GM23338 (cell line): ENCODE data around the gene TKFC. TPM values are rescaled to one million over a fixed set of nuclear protein-coding genes. Genes with fewer than 3 reads are reported as not detected.

Source experiments
- ATAC-seq: fragments of 200-7000 bp; cut with Tn5 transposase; 3 replicates; pipeline ENCODE4 v1.9.1; 2020
- DNase-seq: peaks from one replicate; pipeline ENCODE4 v3.0.0-alpha.2; 2015; ENCODE audit warnings: low spot score
- H2AFZ ChIP-seq: fragments of 200-600 bp; sonication (generic); 2 replicates; pipeline ENCODE4 v1.8.0; 2016; ENCODE audit warnings: antibody characterized with exemption, mild to moderate bottlenecking, moderate library complexity
- H3F3A ChIP-seq: fragments of 200-600 bp; sonication (generic); replicated peaks from 2 replicates; pipeline ENCODE4 v1.8.0; 2017; ENCODE audit warnings: antibody characterized with exemption, mixed run types, low read depth
- H3K27ac ChIP-seq: fragments of 200-600 bp; sonication (generic); 2 replicates; pipeline ENCODE4 v1.6.1; 2016; ENCODE audit warnings: low read depth
- H3K27me3 ChIP-seq: fragments of 200-600 bp; sonication (generic); 2 replicates; pipeline ENCODE4 v1.8.0; 2016; ENCODE audit warnings: mild to moderate bottlenecking, mixed run types, moderate library complexity; ENCODE audit not compliant: insufficient read depth
- H3K36me3 ChIP-seq: fragments of 200-600 bp; sonication (generic); 2 replicates; pipeline ENCODE4 v1.8.0; 2016; ENCODE audit warnings: mild to moderate bottlenecking; ENCODE audit not compliant: insufficient read depth
- H3K4me1 ChIP-seq: fragments of 200-600 bp; sonication (generic); 2 replicates; pipeline ENCODE4 v1.8.0; 2016; ENCODE audit warnings: mild to moderate bottlenecking, moderate library complexity; ENCODE audit not compliant: insufficient read depth
- H3K4me2 ChIP-seq: fragments of 200-600 bp; sonication (generic); 2 replicates; pipeline ENCODE4 v1.7.1; 2017; ENCODE audit warnings: mixed run types
- H3K4me3 ChIP-seq: fragments of 200-600 bp; sonication (generic); 2 replicates; pipeline ENCODE4 v1.6.1; 2016; ENCODE audit warnings: mixed run types
- H3K79me2 ChIP-seq: fragments of 200-600 bp; sonication (generic); replicated peaks from 2 replicates; pipeline ENCODE4 v1.8.0; 2017; ENCODE audit warnings: mild to moderate bottlenecking; ENCODE audit not compliant: insufficient read depth
- H3K9me2 ChIP-seq: fragments of 200-600 bp; sonication (generic); 2 replicates; pipeline ENCODE4 v1.8.0; 2017; ENCODE audit not compliant: insufficient read depth
- H4K20me1 ChIP-seq: fragments of 200-600 bp; sonication (generic); replicated peaks from 2 replicates; pipeline ENCODE4 v1.8.0; 2017; ENCODE audit warnings: mild to moderate bottlenecking; ENCODE audit not compliant: insufficient read depth
- H3K27ac Mint-ChIP-seq: 2 replicates; pipeline ENCODE4 v1.8.0; 2020; ENCODE audit warnings: inconsistent platforms, mild to moderate bottlenecking, moderate library complexity, mixed read lengths
- H3K27me3 Mint-ChIP-seq: 3 replicates; pipeline ENCODE4 v1.8.0; 2022; ENCODE audit warnings: low read depth, mild to moderate bottlenecking, moderate library complexity, mixed read lengths, inconsistent platforms; ENCODE audit not compliant: insufficient read depth, poor library complexity
- H3K36me3 Mint-ChIP-seq: 3 replicates; pipeline ENCODE4 v1.8.0; 2021; ENCODE audit warnings: low read depth, mild to moderate bottlenecking, inconsistent platforms, moderate library complexity, mixed read lengths
- H3K4me1 Mint-ChIP-seq: 3 replicates; pipeline ENCODE4 v1.8.0; 2020; ENCODE audit warnings: mild to moderate bottlenecking, inconsistent platforms, mixed read lengths
- H3K4me3 Mint-ChIP-seq: 3 replicates; pipeline ENCODE4 v1.8.0; 2021; ENCODE audit warnings: moderate library complexity, mild to moderate bottlenecking, inconsistent platforms, mixed read lengths
- H3K9me3 Mint-ChIP-seq: 3 replicates; pipeline ENCODE4 v1.8.0; 2020; ENCODE audit warnings: moderate library complexity, mild to moderate bottlenecking, inconsistent platforms, mixed read lengths
- CREB1 ChIP-seq: fragments of 250-450 bp; sonication (Bioruptor Pico); IDR thresholded peaks from 2 replicates; pipeline ENCODE4 v1.5.0; 2020; ENCODE audit warnings: low read depth, mild to moderate bottlenecking, moderate library complexity
- CTCF ChIP-seq, 2 experiments: fragments of 200-600 bp in 1 of 2; sonication (generic) in 1 of 2; conservative IDR thresholded peaks; 2 replicates each; pipeline versions ENCODE4 v1.5.1 to v1.6.1; 2016 to 2017; ENCODE audit warnings: antibody characterized with exemption in 2 of 2, low read depth in 2 of 2, mild to moderate bottlenecking in 2 of 2, moderate library complexity in 1 of 2
- ETS1 ChIP-seq: IDR thresholded peaks from 2 replicates; pipeline ENCODE4 v1.6.1; 2016; ENCODE audit warnings: antibody characterized with exemption
- EZH2 ChIP-seq: fragments of 200-600 bp; sonication (generic); IDR thresholded peaks from one replicate; pipeline ENCODE4 v1.8.0; 2017; ENCODE audit warnings: antibody characterized with exemption, mild to moderate bottlenecking, low read depth; ENCODE audit not compliant: unreplicated experiment
- EZH2phosphoT487 ChIP-seq: fragments of 200-600 bp; sonication (generic); IDR thresholded peaks from one replicate; pipeline ENCODE4 v1.8.1; 2018; ENCODE audit warnings: antibody characterized with exemption; ENCODE audit not compliant: unreplicated experiment
- JUNB ChIP-seq: IDR thresholded peaks from one replicate; pipeline ENCODE4 v1.6.1; 2016; ENCODE audit warnings: antibody characterized with exemption; ENCODE audit not compliant: unreplicated experiment
- NANOG ChIP-seq: IDR thresholded peaks from 2 replicates; pipeline ENCODE4 v1.6.1; 2016; ENCODE audit warnings: antibody characterized with exemption, borderline replicate concordance
- POLR2AphosphoS5 ChIP-seq: IDR thresholded peaks from 2 replicates; pipeline ENCODE4 v1.6.1; 2016; ENCODE audit warnings: antibody characterized with exemption, low read depth
- REST ChIP-seq: IDR thresholded peaks from one replicate; pipeline ENCODE4 v1.6.1; 2018; ENCODE audit warnings: antibody characterized with exemption; ENCODE audit not compliant: unreplicated experiment
- STAT1 ChIP-seq: IDR thresholded peaks from one replicate; pipeline ENCODE4 v1.6.1; 2016; ENCODE audit warnings: antibody characterized with exemption; ENCODE audit not compliant: unreplicated experiment
- ZNF114 ChIP-seq: fragments of 250-450 bp; sonication (Bioruptor Pico); IDR thresholded peaks from 2 replicates; pipeline ENCODE4 v1.5.0; 2020; ENCODE audit warnings: mild to moderate bottlenecking, moderate library complexity
- ZNF331 ChIP-seq: fragments of 250-450 bp; sonication (Bioruptor Pico); IDR thresholded peaks from 2 replicates; pipeline ENCODE4 v1.5.0; 2020; ENCODE audit warnings: low read depth, mild to moderate bottlenecking, moderate library complexity
- ZNF462 ChIP-seq: fragments of 250-450 bp; sonication (Bioruptor Pico); IDR thresholded peaks from 2 replicates; pipeline ENCODE4 v1.5.0; 2020; ENCODE audit warnings: mild to moderate bottlenecking, moderate library complexity
- polyA plus RNA-seq: library from polyadenylated mRNA; unstranded; fragments of >200 nt; fragmentation: Nextera tagmentation; extraction: Ambion mirVana; gene quantifications from 2 replicates; pipeline ENCODE4 v1.2.1, GENCODE V29; 2016
- total RNA-seq: library from RNA; depleted of rRNA; stranded (reverse); fragments of >200 nt; shearing (Covaris generic); gene quantifications from 2 replicates; pipeline ENCODE4 v1.2.3, GENCODE V29; 2014

The TKFC gene
- total and polyA plus RNA-seq, 2 experiments from 2014 or later: 21.7 to 46.9 TPM

DNA sequence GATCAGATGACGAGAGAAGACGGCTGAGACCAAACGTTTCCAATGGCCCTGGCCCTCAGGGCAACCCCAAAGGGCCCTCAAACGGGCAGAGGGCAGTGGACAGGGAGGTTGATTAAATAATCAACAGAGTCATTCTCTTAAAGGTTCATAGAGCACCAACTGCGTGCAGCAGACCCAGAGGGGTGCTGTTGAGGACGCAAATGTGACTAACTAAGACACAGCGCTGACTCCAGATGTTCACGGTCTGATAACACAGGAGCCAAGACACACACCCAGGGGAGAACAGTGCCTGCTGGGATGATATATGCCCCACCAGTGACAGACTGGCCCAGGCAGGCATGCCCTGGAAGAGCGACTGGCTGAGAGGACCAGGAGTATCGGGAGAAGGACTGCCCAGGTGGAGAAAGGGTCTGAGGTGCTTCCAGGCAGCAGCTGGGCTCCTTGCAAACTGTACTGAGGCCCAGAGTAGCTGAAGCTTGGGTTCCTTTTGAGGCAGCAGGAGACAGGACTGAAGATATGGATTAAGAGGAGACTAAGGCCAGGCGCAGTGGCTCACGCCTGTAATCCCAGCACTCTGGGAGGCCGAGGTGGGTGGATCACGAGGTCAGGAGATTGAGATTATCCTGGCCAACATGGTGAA lies 45.6 kb upstream of the TKFC start:
- H3K4me3 Mint-ChIP-seq: no peak overlapping the region
- H3K27ac Mint-ChIP-seq: 0 out of 2 replicates have a peak overlapping the region, but pooled peaks have one; percentile 36
- no peak for DNase-seq
- no peak for ATAC-seq
- no peaks in the 10 kb centered on the region; the same call in 1 of the 3 replicates for H3K4me1 Mint-ChIP-seq
- H3K36me3 ChIP-seq: peaks cover 12% of the 10 kb centered on the region; the same call in 1 of the 2 replicates
- peaks cover 6% of the 10 kb centered on the region; the same call in 1 of the 2 replicates for H4K20me1 ChIP-seq
- H3F3A ChIP-seq: no peaks in the 10 kb centered on the region
- H3K79me2 ChIP-seq: peaks cover 6% of the 10 kb centered on the region
- no peaks in the 10 kb centered on the region for H3K27me3 ChIP-seq
- TF ChIP-seq NANOG (no peak), POLR2AphosphoS5 (no peak), ZNF114 (CRISPR knock-in tag) (no peak), ETS1 (no peak), EZH2phosphoT487 (no peak), JUNB (no peak), CREB1 (CRISPR knock-in tag) (no peak), EZH2 (no peak), STAT1 (no peak), ZNF331 (CRISPR knock-in tag) (no peak), ZNF462 (CRISPR knock-in tag) (no peak), REST (no peak), CTCF (conservative IDR thresholded peaks at IDR 0.05; ENCODE audit: low read depth in 2 of 2) (no peak)
- no peak overlapping the region for H3K4me3 ChIP-seq
- H3K27me3 Mint-ChIP-seq: peaks cover 14% of the 10 kb centered on the region
- no peaks in the 10 kb centered on the region for H3K9me2 ChIP-seq
- no peak overlapping the region for H2AFZ ChIP-seq
- no peaks in the 10 kb centered on the region for H3K4me1 ChIP-seq
- H3K9me3 Mint-ChIP-seq: no peaks in the 10 kb centered on the region
- H3K36me3 Mint-ChIP-seq: peaks cover 37% of the 10 kb centered on the region
- no peak overlapping the region for H3K27ac ChIP-seq
- H3K4me2 ChIP-seq: no peak overlapping the region
